Common myeloid progenitor, CD34-positive (primary cell): ENCODE data around the gene TOM1L2.
A peak's percentile ranks its signal among the peaks of the same experiment; 100 is the strongest.

Experiments used
- CTCF ChIA-PET: fragments of 350-600 bp; sonication (Branson Sonifier 250); formaldehyde crosslinking; loops from one replicate; lab custom pipeline; 2021; ENCODE audit warnings: antibody characterized with exemption; lab: Charles Lee
- POLR2A ChIA-PET: fragments of 350-600 bp; sonication (Branson Sonifier 250); formaldehyde crosslinking; loops from one replicate; lab custom pipeline; 2021; ENCODE audit warnings: antibody characterized with exemption; lab: Charles Lee
- DNase-seq, 3 donors: peaks; one replicate each; pipeline versions ENCODE4 v3.0.0 to v3.0.0-alpha.2; 2013
- H3K27ac ChIP-seq, 2 experiments: 1 replicate in 1 of 2; 2 replicates in 1 of 2; pipeline ENCODE4 v1.7.0; 2013; ENCODE audit warnings: inconsistent platforms in 2 of 2, low read length in 2 of 2, mild to moderate bottlenecking in 2 of 2, low read depth in 1 of 2, moderate library complexity in 1 of 2; ENCODE audit not compliant: severe bottlenecking in 2 of 2, insufficient read depth in 1 of 2, poor library complexity in 1 of 2
- H3K27me3 ChIP-seq, 5 experiments: replicated peaks in 2 of 5; 1 replicate in 3 of 5; 2 replicates in 2 of 5; pipeline versions ENCODE4 v1.6.1 to v1.7.0; 2013; ENCODE audit warnings: low read length in 4 of 5, mild to moderate bottlenecking in 2 of 5, moderate library complexity in 2 of 5, inconsistent platforms in 1 of 5; ENCODE audit not compliant: insufficient read depth in 5 of 5, control insufficient read depth in 4 of 5
- H3K36me3 ChIP-seq, 4 experiments: 1 replicate in 2 of 4; 2 replicates in 2 of 4; pipeline versions ENCODE4 v1.6.1 to v1.7.0; 2013; ENCODE audit warnings: low read length in 3 of 4, control low read depth in 1 of 4, mild to moderate bottlenecking in 1 of 4; ENCODE audit not compliant: control insufficient read depth in 4 of 4, insufficient read depth in 4 of 4
- H3K4me1 ChIP-seq, 4 experiments: 1 replicate in 3 of 4; 2 replicates in 1 of 4; pipeline versions ENCODE4 v1.6.1 to v1.7.1; 2013; ENCODE audit warnings: low read length in 3 of 4, mild to moderate bottlenecking in 3 of 4, control low read depth in 1 of 4, inconsistent platforms in 1 of 4, moderate library complexity in 1 of 4; ENCODE audit not compliant: control insufficient read depth in 4 of 4, insufficient read depth in 4 of 4; ENCODE audit errors: control extremely low read depth in 1 of 4
- H3K4me3 ChIP-seq, 7 experiments: 1 replicate in 4 of 7; 2 replicates in 3 of 7; pipeline versions ENCODE4 v1.5.1 to v1.7.0; 2013; ENCODE audit warnings: mild to moderate bottlenecking in 7 of 7, low read length in 6 of 7, moderate library complexity in 6 of 7, inconsistent platforms in 2 of 7, low read depth in 2 of 7, control low read depth in 1 of 7; ENCODE audit not compliant: insufficient read depth in 4 of 7, control insufficient read depth in 1 of 7; ENCODE audit errors: extremely low read depth in 1 of 7
- H3K9me3 ChIP-seq, 5 experiments: 1 replicate in 4 of 5; 2 replicates in 1 of 5; pipeline versions ENCODE4 v1.6.1 to v1.7.1; 2013; ENCODE audit warnings: low read length in 4 of 5, mild to moderate bottlenecking in 2 of 5, inconsistent platforms in 1 of 5, low read depth in 1 of 5, moderate library complexity in 1 of 5; ENCODE audit not compliant: control insufficient read depth in 4 of 5, insufficient read depth in 2 of 5; ENCODE audit errors: control extremely low read depth in 1 of 5
- WGBS: methylation state at CpG from one replicate; pipeline ENCODE4 v1.1.5; 2013; ENCODE audit not compliant: insufficient coverage; 5-methylcytosine and 5-hydroxymethylcytosine counted together

Gene TOM1L2

GRCh38 chr17:17830740-17831207 is 141.4 kb downstream of the TOM1L2 start:
- Histone ChIP-seq H3K36me3 (peaks cover 0 to 48% (median 9%) of the 10 kb centered on the region in 4 experiments), H3K27ac (no peak overlapping the region), H3K4me3 (no peak overlapping the region), H3K4me1 (peaks cover 10 to 53% (median 40%) of the 10 kb centered on the region in 4 experiments), H3K9me3 (no peaks in the 10 kb centered on the region), H3K27me3 (no peaks in the 10 kb centered on the region)
- CTCF ChIA-PET: interaction anchor here (1.0 to 2.1 kb wide), 6 partner anchors 9 to 88 kb away, joined by 3 to 10 read pairs (median 4); no protein-coding TSS in a partner anchor
- 96% methylated on average over 5 of the region's 6 CpGs for WGBS
- POLR2A ChIA-PET: no interaction called here
- no peak for DNase-seq

- no peak for DNase-seq
- ChIA-PET CTCF (interaction anchor here (1.0 to 4.7 kb wide), 7 partner anchors 8 to 89 kb away, joined by 3 to 12 read pairs (median 4); no protein-coding TSS in a partner anchor), POLR2A (no interaction called here)
- peaks cover 0 to 43% (median 9%) of the 10 kb centered on the region in 4 experiments for H3K36me3 ChIP-seq
- no peaks in the 10 kb centered on the region for H3K9me3 ChIP-seq
- WGBS: 100% methylated on average over 1 of the region's 2 CpGs
- H3K27ac ChIP-seq: no peak overlapping the region
- no peak overlapping the region for H3K4me3 ChIP-seq
- H3K27me3 ChIP-seq: no peaks in the 10 kb centered on the region
- H3K4me1 ChIP-seq: peaks cover 10 to 53% (median 40%) of the 10 kb centered on the region in 4 experiments
Observed at GRCh38 chr17:17830269-17830567, 142.0 kb downstream of the TOM1L2 start.

GRCh38 chr17:17827826-17828621 is 144.2 kb downstream of the TOM1L2 start:
- peaks cover 3 to 52% (median 41%) of the 10 kb centered on the region in 4 experiments for H3K4me1 ChIP-seq
- H3K27ac ChIP-seq: no peak overlapping the region
- ChIA-PET POLR2A (interaction anchor here (1.3 to 2.0 kb wide), 3 partner anchors 8 to 12 kb away, joined by 3 to 11 read pairs (median 6); partner anchors contain the start of gene SREBF1), CTCF (interaction anchor here (1.0 to 4.7 kb wide), 6 partner anchors 8 to 34 kb away, joined by 3 to 12 read pairs (median 4); partner anchors contain the start of gene SREBF1)
- H3K4me3 ChIP-seq: no peak overlapping the region
- DNase-seq: no peak
- H3K27me3 ChIP-seq: no peaks in the 10 kb centered on the region
- no peaks in the 10 kb centered on the region for H3K9me3 ChIP-seq
- 98% methylated on average over 12 of the region's 13 CpGs for WGBS
- H3K36me3 ChIP-seq: peaks cover 0 to 39% (median 9%) of the 10 kb centered on the region in 4 experiments

GRCh38 chr17:17826942-17827785 is 145.0 kb downstream of the TOM1L2 start:
- ChIA-PET CTCF (interaction anchor here (1.0 to 4.7 kb wide), 5 partner anchors 9 to 148 kb away, joined by 3 to 12 read pairs (median 6); partner anchors contain the start of gene SREBF1), POLR2A (interaction anchor here (1.1 to 2.0 kb wide), 4 partner anchors 9 to 13 kb away, joined by 3 to 11 read pairs (median 4); partner anchors contain the start of gene SREBF1)
- Histone ChIP-seq H3K4me1 (peaks cover 6 to 61% (median 49%) of the 10 kb centered on the region in 4 experiments), H3K27me3 (no peaks in the 10 kb centered on the region), H3K36me3 (peaks cover 0 to 35% (median 9%) of the 10 kb centered on the region in 4 experiments), H3K27ac (no peak overlapping the region), H3K9me3 (no peaks in the 10 kb centered on the region), H3K4me3 (no peak overlapping the region)
- DNase-seq: no peak
- 96% methylated on average over 16 of the region's 16 CpGs for WGBS

GRCh38 chr17:17826342-17826713 is 145.9 kb downstream of the TOM1L2 start:
- H3K36me3 ChIP-seq: peaks cover 0 to 29% (median 6%) of the 10 kb centered on the region in 4 experiments
- ChIA-PET POLR2A (interaction anchor here (1.1 to 3.0 kb wide), 4 partner anchors 10 to 14 kb away, joined by 3 to 21 read pairs (median 6); partner anchors contain the start of gene SREBF1), CTCF (interaction anchor here (0.7 to 4.7 kb wide), 5 partner anchors 10 to 147 kb away, joined by 3 to 12 read pairs (median 6); partner anchors contain the start of gene SREBF1)
- no peaks in the 10 kb centered on the region for H3K27me3 ChIP-seq
- peaks cover 6 to 69% (median 52%) of the 10 kb centered on the region in 4 experiments for H3K4me1 ChIP-seq
- H3K27ac ChIP-seq: no peak overlapping the region
- H3K9me3 ChIP-seq: no peaks in the 10 kb centered on the region
- 6% methylated on average over 2 of the region's 2 CpGs for WGBS
- peak overlapping the region in 1 of 7 experiments; percentile 5 for H3K4me3 ChIP-seq
- DNase-seq: no peak

- Histone ChIP-seq H3K4me3 (peak overlapping the region in 2 of 7 experiments; percentile 30 to 66), H3K27me3 (no peaks in the 10 kb centered on the region), H3K9me3 (no peaks in the 10 kb centered on the region), H3K4me1 (peaks cover 6 to 82% (median 52%) of the 10 kb centered on the region in 4 experiments), H3K36me3 (peaks cover 0 to 28% (median 10%) of the 10 kb centered on the region in 4 experiments), H3K27ac (peak overlapping the region in 1 of 2 experiments; percentile 76)
- WGBS: 84% methylated on average over 11 of the region's 14 CpGs
- POLR2A ChIA-PET: interaction anchor here (2.2 to 3.0 kb wide), 2 partner anchors 11 to 15 kb away, joined by 5 to 21 read pairs; partner anchors contain the start of gene SREBF1
- CTCF ChIA-PET: interaction anchor here (0.7 to 4.7 kb wide), 6 partner anchors 9 to 37 kb away, joined by 3 to 12 read pairs (median 4); no protein-coding TSS in a partner anchor
- DNase-seq: no peak
Observed at GRCh38 chr17:17824783-17825614, 147.2 kb downstream of the TOM1L2 start.
